Measurements from ENCODE around the gene ARHGAP40.
A peak's percentile ranks its signal among the peaks of the same experiment; 100 is the strongest.

ARHGAP40 gene

GRCh38 chr20:38623061-38623460, 21.5 kb downstream of the ARHGAP40 start:
- DNase-seq = no peak

- no peak for DNase-seq
Measured at GRCh38 chr20:38624084-38624483, 22.5 kb downstream of the ARHGAP40 start.

- DNase-seq = no peak
Measured at GRCh38 chr20:38625896-38626295, 24.3 kb downstream of the ARHGAP40 start.

- no peak for DNase-seq
Measured at GRCh38 chr20:38626921-38627659, 25.5 kb downstream of the ARHGAP40 start.

GRCh38 chr20:38628580-38629470, 27.2 kb downstream of the ARHGAP40 start:
- no peak for DNase-seq

- DNase-seq = no peak
Measured at GRCh38 chr20:38629979-38630378, 28.4 kb downstream of the ARHGAP40 start.

- no peak for DNase-seq
Measured at GRCh38 chr20:38630727-38631126, 29.1 kb downstream of the ARHGAP40 start.

GRCh38 chr20:38631155-38632022, 29.8 kb downstream of the ARHGAP40 start:
- peak in 1 of 2 donors; percentile 13 for DNase-seq

- DNase-seq = peak; percentile 31 to 77
Measured at GRCh38 chr20:38633577-38634093, 32.0 kb downstream of the ARHGAP40 start.

- peak in 1 of 2 donors; percentile 37 for DNase-seq
Measured at GRCh38 chr20:38635721-38636288, 34.2 kb downstream of the ARHGAP40 start.

GRCh38 chr20:38640521-38640920, 38.9 kb downstream of the ARHGAP40 start:
- DNase-seq = no peak

- no peak for DNase-seq
Measured at GRCh38 chr20:38642498-38642897, 40.9 kb downstream of the ARHGAP40 start.

GRCh38 chr20:38644588-38645260, 43.1 kb downstream of the ARHGAP40 start:
- DNase-seq = no peak

GRCh38 chr20:38645351-38645750, 43.7 kb downstream of the ARHGAP40 start:
- DNase-seq = no peak

- DNase-seq = peak; percentile 51 to 85
Measured at GRCh38 chr20:38645980-38646858, 44.6 kb downstream of the ARHGAP40 start.

GRCh38 chr20:38649275-38649891, 47.8 kb downstream of the ARHGAP40 start:
- DNase-seq = no peak

- no peak for DNase-seq
Measured at GRCh38 chr20:38650010-38650409, 48.4 kb downstream of the ARHGAP40 start.

- no peak for DNase-seq
Measured at GRCh38 chr20:38651154-38651553, 49.5 kb downstream of the ARHGAP40 start.

GRCh38 chr20:38651562-38651961, 50.0 kb downstream of the ARHGAP40 start:
- DNase-seq = no peak

GRCh38 chr20:38652995-38653394, 51.4 kb downstream of the ARHGAP40 start:
- no peak for DNase-seq

All from inflammatory macrophage treated with lipopolysaccharide for 1 hour (primary cell).